Activated T-helper 1 cell treated with anti-CD3 and anti-CD28 coated beads, Interleukin-2, amount 50 U/mL, for 16 hours (primary cell): ENCODE measurements around the gene MYBPC2.

Experiments used
- DNase-seq, 2 donors: peaks; one replicate each; pipeline ENCODE4 v3.0.0-alpha.2; 2020; ENCODE audit warnings: low read depth in 1 of 2, low spot score in 1 of 2

Gene MYBPC2

DNA sequence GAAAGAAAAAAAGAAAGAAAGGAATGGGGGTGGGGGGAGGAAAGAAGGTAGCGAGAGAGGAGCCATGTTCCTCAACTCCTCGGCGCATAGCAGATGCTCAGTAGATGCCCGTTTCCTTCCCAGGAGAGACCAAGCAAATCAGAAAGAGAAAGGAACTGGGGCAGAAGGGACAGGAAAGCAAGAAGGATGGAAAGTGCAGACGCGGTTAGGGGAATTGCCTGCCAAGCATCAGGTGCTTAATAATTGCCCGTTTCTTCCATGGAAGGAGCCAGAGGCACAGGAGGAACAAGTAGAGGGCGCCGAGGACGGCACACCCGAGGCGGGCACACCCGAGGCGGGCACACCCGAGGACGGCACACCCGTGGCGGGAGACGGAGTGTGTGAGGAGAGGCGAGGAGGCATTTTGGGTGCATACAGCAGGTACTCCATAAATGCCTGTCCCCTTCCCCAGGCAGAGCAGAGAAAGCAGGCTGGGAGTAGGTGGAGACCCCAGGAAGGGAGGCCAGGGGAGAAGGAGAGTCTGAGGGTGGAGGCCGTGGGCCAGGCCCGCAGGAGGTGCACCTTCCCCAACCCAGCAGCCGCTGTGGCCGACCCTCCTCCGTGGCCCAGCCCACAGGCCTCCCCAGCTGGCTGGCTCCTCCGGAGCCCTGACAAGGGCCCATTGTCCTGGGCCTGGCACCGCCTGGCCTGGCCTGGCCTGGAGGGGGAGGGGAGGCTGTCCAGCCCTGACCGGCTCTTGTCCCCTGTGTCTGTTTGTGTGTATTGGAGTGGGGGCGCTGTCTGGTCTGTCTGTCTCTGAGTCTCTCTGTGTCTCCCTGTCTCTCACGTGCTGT, 63.7 kb downstream of the MYBPC2 start:
- no peak for DNase-seq

DNA sequence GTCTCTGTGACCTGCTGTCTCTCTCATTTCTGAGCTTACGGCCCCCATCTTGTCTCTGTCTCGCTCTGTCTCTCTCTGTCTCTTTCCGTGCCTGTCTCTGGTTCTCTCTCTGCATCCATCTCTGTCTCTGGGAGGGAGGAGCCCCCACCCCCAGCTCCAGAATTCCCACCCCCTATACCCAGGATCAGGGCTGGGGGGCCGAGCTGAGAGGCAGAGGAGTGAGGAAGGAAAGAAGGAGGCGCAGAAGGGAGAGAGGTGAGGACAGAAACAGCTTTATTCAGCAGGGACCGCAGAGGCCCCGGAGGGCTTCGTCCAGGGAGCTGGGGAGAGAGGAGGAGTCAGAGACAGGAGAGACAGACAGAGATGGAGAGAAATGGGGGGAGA, 64.3 kb downstream of the MYBPC2 start:
- DNase-seq = no peak

DNA sequence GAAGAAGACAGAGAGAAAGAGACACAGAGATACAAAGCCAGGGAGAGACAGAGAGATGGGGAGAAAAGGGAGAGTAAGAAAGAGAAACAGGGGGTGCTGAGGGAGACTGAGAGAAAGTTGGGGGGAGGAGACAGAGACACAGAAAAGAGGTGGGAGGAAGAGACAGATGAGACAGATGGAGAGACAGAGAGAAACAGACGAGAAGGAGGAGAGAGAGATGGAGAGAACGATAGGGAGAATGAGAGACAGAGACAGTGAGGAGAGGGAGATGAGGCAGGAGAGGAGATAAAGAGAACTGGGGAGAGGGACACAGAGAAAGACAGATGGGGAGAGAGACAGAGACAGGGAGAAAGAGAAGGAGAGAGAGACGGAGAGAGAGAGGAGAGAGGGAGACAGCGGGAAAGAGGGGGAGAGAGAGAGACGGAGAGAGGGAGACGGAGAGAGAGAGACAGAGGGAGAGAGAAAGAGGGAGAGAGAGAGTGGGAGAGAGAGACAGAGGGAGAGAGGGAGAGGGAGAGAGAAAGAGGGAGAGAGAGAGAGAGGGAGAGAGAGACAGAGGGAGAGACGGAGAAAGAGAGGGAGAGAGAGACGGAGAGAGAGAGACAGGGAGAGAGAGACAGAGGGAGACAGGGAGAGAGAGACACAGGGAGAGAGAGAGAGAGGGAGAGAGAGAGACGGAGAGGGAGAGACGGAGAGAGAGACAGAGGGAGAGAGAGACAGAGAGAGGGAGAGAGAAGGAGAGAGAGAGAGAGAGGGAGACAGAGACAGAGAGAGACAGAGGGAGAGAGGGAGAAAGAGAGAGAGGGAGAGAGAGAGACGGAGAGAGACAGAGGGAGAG, 65.7 kb downstream of the MYBPC2 start:
- DNase-seq = no peak

GRCh38 chr19:50500060-50500752, 67.5 kb downstream of the MYBPC2 start:
- DNase-seq = no peak

DNA sequence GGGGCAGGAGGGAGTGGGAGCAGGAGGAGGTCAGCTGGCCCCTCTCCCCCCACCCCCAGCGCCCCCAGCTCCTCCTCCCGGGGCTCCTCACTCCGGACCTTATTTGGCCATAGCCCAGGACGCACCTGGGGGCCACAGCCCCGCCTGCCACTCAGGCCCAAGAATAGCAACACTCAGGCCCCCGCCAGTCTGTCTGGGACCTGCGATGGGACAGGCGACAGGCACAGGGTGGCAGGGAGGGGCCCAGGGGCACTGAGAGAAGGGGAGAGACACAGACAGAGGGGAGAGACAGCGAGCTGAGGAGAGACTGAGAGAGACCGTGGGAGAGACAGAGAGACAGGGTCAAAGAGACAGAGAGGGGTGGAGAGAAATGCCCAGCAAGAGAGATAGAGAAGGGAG, 68.1 kb downstream of the MYBPC2 start:
- DNase-seq = no peak

GRCh38 chr19:50501186-50501567, 68.5 kb downstream of the MYBPC2 start:
- DNase-seq = no peak

DNA sequence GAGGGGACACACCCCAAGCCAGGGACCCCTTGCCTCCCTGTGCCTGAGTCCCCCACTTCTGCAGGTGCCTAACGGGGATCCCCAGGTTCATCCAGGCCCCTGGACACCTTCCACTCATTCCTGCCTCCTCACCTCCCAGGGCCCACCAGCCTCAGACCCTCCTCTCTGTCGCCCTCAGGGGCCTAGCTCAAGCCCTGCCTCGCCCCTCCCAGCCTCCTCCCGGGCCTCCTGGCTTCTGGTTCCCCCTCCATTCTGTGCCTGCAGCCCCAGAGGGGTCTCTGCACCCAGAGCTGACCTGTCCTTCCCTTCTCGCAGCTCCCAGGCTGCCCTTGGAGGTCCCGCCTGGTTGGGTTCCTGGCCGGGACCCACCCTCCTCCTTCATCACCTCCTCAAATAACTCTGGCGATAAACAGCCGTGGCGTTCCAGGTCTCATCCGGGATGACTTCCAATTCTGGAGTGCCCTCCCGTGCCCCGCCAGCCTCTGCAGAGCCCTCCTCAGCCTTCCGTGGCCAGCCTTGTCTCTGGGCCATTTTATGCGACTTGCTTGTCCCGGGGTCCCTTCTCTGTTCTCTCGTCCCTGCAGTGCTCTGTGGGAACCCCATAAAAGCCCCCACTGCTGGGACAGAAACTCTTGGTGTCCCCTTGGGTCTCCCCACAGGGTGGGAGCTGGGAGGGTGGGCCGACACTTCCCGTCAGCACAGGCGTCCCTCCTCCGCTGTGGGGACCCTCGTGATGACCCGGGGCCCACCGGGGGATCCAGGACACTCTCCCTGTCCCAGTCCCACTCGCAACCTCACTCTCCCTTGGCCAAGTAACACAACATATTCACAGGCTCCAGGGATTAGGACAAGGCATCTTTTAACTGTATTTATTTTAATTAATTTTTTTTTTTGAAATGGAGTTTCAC, 69.1 kb downstream of the MYBPC2 start:
- no peak for DNase-seq

GRCh38 chr19:50505856-50506611, 73.3 kb downstream of the MYBPC2 start:
- DNase-seq = no peak

DNA sequence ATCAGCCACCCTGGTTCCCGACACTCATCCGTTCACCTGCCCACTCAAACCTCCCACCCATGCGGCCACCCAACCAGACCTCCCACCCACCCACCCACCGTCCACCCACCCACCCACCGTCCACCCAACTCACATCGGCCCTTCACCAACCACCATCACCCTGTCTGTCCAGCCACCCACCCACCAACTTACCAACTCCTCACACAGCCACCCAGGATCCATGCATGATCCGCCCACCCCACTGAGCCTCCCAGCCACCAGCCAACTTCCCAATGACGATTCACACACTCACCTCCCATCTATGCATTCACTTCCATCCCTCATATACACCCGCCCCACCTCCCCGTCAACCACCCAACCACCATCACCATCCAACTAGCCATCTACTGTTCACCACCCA, 74.0 kb downstream of the MYBPC2 start:
- DNase-seq = no peak

DNA sequence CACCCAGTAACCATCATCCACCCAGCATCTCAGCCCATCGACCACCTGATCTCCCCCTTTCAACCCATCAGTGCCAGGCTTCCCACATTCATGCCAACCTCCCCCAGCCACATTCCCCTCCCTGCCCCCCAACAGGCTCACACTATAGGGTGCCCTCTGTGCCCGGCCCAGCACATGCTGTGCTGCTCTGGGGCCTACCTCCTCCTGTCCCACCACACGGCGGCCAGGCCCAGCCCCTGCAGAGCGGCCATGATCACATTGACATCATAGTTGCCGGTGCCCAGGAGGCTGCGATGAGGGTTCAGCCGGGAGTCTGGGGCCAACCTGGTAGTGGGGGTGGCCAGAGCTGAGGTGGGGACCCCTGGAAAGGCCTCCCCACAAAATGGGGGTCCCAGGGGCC, 74.7 kb downstream of the MYBPC2 start:
- DNase-seq = no peak

DNA sequence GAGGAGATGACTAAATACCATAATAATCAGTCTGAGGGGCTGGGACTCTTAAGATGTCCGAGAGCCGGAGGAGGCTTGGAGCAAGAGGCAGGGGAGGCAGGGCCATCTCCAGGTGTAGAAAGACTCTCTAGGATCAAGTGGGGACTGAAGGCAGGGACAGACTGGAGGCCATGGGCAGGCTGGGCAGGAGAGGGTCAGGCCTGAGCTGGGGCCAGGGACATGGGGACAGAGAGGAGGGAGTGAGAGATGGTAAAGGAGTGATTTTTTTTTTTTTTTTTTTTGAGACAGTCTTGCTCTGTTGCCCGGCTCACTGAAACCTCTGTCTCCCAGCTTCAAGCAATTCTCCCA, 76.1 kb downstream of the MYBPC2 start:
- no peak for DNase-seq

DNA sequence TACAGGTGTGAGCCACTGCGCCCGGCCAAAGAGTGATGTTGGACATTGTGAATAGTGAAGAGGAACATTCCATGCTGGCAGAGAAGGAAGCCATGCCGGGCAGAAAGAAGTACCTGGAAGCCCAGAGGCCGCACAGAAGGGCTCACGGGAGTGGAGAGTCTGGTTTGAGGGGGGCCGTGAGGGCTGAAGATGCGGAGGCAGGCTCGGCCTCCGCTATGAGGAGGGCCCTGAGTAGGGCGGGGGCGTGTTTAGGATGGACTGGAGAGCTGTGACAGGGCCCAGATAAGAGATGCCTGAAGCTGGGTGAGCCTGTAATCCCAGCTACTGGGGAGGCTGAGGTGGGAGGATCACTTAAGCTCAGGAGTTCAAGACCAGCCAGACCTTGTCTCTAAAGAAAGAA, 76.7 kb downstream of the MYBPC2 start:
- DNase-seq = no peak

DNA sequence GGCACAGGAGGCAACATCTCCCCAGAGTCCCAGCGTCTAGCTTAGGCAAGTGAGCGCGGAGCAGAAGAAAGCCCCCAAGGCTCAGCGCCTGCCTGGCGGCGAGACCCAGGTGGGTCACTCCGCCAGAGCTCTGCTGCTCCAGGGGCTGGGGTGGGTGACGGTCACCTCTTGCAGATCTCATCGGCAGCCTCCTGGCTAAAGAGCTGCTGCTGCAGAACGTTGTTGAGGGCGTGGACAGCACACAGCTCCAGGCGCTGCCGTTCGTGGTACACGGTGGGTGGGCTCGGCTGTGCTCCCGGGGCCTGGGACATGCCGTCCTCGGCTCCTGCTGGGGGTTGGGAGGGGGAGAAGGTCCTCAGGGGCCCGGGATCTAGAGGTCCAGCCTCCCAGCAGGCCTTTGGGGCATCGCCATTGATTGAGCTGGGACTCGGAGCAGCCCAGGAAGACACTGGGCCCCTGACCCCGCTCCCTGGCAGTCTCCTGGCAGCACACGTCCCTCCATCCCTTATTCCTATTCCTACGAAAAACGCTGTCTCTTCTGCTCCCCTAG, 77.5 kb downstream of the MYBPC2 start:
- DNase-seq = no peak

GRCh38 chr19:50510700-50511068, 78.0 kb downstream of the MYBPC2 start:
- DNase-seq = no peak

DNA sequence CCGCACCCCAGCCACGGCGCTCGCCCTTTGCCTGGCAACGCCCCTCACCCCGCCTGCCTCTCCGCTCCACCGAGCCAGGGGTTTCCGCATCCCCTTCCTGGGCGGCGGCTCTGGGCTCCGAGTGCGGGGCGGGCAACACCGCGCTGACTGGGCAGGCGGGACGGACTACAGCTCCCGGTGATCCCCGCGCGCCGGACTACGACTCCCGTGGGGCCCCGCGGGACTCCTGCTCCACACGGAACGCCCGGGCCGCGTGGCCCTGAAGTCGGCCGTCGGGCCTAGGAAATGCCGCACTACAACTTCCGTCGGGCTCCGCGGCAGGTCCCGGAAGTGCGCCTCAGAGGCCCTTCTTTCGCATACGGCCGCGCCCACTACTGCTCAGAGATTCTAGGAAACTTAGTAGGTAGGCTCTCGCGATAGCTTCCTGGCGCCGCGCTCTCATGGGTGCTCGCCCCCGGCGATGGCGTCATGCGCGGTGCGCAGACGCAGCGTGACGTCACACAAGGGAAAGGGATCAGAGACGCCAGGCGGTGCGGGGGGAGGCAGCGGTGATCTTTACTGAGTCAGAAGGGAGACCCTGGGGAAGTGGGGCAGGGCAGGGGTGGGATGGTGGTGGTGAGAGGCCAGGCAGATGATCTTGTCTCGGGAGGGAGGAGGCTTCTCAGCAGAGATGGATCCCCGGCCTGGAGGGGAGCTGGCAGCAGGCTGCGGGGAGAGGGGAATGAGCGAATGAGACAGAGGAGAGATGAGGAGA, 78.6 kb downstream of the MYBPC2 start, which contains the start of gene JOSD2:
JOSD2 (minus strand) TSS at position 123 of the 754 bp plus-strand sequence. CDS start 760 bp downstream, outside the sequence.
- DNase-seq = peak; percentile 93 to 95

- DNase-seq = no peak
Measured at GRCh38 chr19:50512112-50512998, 79.7 kb downstream of the MYBPC2 start.

DNA sequence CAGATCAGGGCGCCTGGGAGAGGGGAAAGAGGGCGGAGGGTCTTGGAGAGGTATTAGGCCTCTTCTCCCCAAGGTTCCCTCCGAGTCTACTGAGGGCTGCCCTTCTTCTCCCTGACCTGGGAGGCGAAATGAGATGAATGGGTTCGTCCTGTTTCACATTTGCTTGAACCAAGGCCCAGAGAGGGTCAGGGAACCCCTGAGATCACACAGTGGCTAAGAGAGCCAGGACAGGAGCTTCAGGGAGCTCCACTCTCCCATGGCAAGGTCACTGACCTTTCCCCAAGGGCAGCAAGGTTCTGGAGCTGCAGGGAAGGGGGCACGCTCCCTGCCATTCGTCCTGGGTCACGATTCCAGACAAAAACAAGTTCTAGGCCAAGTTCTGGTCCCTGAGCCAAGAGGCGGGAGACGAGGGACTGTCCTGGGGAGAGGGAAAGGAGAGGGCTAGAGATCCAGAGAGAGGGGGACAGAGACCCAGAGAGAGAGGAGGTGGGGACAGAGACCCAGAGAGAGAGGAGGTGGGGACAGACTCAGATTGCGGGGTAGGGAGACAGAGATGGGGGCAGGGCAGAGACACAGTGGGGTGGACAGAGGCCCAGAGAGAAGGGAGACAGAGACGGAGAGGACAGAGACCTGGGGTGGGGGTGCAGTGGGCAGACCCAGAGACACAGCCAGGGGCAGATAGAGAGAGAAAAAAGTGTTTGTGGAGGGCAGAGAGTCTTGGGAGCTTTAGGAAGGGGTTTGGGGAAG, 80.5 kb downstream of the MYBPC2 start:
- no peak for DNase-seq
